HG03045 (cell line): ENCODE results near the gene RGS9BP.
"Not testable (repeated sequence)": the region's sequence is repeated elsewhere in the genome, so short reads cannot be mapped to it uniquely, and the experiment has no call there.

Experiments used
- ATAC-seq: cut with Tn5 transposase; IDR thresholded peaks from one replicate; pipeline ENCODE4 v1.9.1; 2021; ENCODE audit warnings: mild to moderate bottlenecking, moderate library complexity; ENCODE audit not compliant: unreplicated experiment

The RGS9BP gene

DNA sequence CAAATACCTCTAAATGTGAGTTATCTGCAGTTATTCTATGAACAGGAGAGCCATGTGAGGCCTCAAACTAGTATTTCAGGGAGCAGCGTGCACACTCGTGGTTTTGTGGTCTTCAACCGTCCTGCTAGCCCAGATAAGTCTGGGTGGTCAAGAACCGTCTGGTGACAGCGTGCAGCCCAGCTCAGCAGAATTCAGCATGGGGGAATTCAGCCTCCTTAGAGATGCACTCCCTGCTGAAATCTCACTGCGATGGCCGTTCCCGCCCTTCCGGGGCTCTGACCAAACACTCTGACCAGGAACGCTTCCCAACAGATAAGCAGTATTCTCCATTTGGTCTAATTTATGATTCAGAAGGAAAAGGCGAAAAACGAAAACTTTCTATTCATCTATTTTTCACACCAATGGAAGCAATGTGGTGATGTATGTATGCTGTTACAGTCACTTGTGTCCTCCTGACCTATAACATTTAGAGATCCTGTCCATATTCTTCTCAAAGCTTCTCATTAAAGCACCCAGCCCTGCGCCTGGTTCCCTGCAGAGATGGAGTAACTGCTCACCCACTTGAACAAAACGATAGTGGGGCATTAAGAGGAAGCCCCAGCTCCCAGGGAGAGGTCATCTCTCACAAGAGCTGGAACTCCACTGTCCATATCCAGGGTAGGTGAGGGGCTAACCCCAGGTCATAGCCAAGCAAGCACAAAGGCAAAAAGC is 3.6 kb upstream of the RGS9BP start:
- no peak for ATAC-seq

DNA sequence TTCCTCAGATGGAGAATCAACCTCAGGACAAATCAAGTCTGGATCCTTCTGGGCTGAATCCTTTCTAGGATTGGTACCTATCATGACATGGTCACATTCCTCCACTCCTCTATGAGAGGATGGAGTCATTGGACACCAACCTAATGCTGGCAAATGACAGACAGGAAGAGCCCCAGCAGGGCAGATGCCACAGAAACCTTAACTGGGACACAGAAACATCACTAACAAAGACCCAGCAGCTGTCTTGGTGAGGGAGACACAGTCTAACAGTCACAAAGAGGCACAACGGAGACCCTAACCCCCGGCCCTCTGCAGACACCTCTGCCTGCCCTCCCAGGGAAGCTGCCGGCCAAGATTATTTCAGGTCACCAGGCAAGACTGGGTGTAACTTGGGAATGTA is 2.8 kb upstream of the RGS9BP start:
- ATAC-seq: no peak

DNA sequence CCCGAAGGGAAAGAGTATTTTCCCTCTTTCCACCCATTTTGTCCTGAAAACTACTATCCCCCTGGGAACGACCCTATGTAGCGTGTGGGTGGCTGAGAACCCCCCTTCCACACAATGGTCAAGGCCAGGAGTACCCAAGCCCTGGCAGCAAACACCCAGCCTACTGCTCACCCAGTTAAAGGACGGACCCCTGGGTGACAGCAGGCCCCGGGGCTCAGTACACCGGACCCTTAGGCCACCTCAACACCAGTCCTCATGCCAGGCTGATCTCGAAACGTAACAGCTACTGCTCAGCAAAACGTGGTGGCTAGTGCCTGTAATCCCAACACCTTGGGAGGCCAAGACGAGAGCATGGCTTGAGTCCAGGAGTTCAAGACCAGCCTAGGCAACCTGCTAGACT is 2.1 kb upstream of the RGS9BP start:
- no peak for ATAC-seq

DNA sequence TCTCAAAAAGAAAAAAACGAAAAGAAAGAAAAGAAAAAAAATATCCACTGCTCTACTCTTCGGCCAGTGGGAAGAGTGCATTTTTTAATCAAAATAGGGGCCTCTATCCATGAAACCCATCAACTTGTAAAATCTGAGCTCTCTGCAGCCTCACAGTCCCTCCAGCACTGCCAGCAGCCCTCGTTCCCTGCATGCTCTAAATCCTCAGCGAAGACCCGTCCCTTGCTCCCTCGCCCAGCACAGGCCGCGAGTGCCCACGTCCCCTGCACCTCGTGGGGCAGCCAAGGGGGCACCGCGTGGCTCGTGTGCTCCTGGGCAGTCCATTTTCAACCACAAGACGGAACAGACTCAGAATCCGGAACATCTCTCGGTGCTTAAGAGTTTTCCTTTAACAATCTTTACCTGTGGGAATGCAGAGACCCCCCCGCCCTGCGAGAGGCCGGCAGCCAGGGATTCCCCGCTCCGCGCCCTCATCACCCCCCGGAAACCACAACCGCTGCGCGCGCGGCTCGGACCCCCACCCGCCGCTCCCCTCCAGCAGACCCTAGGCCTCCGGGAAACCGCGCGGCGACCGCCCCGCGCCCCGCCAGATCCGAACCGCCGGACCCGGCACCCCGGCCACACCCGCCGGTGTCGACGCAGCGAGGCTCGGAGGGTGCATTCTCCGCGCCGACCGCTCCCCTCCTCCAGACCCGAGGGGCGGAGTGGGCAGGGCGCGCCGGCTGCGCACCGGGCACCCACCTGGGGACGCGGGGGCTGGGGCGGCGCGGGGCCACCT is 1.3 kb upstream of the RGS9BP start:
- ATAC-seq: no peak

DNA sequence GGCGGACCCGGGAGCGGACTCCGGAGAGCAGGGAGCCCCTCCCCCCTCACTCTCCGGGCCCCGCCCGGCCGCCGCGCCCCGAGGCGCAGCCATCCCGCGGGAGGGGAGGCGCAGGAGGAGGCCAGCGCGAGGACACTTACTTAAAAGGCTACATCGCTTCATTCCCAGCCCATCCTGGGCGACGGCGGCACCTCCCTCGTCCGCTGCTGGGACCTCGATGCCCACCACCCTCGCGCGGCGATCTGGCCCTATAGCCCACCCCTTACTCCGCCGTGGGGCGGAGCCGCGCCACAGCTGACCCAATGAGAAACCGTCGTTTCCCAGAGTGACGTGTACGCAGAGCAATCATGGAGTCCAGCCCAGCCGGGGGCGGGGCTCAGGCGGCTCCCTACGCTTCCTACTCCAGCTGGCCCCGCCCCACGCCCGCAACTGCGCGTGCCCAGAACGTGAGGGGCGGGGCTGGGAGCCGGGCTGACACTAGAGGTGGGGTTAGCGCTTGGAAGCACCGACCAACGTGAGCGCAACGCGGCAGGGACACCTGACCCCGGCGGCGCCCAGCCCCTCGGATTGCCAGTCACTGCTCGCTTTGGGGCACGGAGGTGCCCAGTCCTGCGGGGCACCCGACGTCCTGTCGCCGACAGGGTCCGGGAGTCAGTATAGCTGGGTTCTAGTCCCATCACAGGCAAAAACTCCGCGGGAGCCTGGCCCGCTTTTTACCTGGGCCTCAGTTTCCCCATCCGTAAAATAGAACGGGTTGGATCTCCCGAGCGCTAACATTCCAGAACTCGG is 523 bp upstream of the RGS9BP start, which contains the start of gene ANKRD27:
Gene ANKRD27, minus strand, starts transcription at position 250 of the 789 bp plus-strand sequence. CDS start 16,165 bp downstream, outside the sequence.
- ATAC-seq: peak; percentile 97

GRCh38 chr19:32676186-32676894 is 692 bp downstream of the RGS9BP start:
- no peak for ATAC-seq

- no peak for ATAC-seq
Measured at GRCh38 chr19:32676895-32677359, 1.3 kb downstream of the RGS9BP start.

- no peak for ATAC-seq
Measured at GRCh38 chr19:32677657-32678056, 2.0 kb downstream of the RGS9BP start.

DNA sequence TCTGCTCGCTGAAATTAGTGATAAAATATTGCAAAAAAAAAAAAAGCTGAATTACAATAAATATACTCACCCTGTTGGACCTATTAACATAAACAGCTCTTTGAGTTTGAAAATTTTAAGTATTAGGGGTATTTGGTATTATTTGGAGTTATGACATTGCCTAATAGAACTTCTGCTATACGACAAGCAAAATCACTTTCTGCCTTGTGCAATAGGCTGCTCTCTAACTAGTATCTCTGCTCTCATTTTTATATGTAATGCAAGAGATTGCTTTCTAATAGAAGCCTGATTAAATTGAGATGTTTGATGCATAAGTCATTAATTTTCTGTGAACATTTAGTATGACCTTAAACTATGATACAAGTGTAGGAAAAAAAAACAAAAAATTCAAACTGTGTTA is 5.3 kb downstream of the RGS9BP start:
- ATAC-seq: no peak

DNA sequence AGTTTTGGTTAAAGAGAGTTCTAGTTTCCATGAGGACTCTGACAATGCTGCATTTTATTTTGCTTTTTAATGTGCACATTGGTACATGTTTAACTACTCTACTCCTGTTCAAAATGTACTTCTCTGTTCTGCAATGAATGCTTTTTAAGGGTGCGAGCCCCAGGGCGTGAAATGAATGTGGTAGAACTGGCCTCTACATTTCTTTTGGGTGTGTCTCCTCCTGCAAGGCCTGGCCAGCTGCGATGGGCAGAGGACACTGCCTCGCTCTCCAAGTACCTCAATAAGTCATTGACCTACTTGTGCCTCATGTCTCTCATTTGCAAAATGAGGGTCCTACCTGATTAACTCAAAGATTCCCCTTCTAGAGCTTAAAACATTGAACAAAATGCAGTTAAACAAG is 6.7 kb downstream of the RGS9BP start:
- ATAC-seq: no peak

DNA sequence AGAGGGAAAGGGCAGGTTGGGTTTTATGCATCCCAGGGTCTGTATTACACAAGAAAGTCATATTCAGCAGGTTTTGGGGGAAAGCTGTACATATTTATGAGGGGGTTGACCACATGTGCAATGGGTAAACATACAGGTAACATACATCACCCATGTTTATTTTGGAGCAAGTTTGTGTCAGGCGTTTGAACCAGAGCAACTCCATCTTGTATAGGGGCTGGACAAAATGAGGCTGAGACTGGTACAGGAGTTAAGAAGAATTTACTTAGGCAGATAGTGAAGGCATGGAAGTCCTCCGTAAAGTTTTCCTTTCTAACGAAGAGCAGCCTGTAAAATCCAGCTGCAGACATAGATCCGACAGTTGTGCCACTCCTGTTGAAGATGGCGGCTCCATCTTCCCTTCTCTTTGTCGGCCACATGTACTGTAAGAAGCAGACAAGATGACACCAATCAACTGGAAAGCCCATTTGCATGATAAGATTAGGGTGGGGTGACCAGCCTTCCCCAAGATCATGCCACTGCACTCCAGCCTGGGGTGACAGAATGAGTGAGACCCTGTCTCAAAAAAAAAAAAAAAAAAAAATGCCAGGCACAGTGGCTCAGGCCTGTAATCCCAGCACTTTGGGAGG is 11.3 kb downstream of the RGS9BP start:
- ATAC-seq: no peak

GRCh38 chr19:32687681-32688080 is 12.0 kb downstream of the RGS9BP start:
- ATAC-seq: no peak

GRCh38 chr19:32688311-32688710 is 12.7 kb downstream of the RGS9BP start:
- no peak for ATAC-seq

GRCh38 chr19:32691291-32691951 is 15.8 kb downstream of the RGS9BP start, which contains the start of gene NUDT19:
Gene NUDT19 (plus strand): TSS chr19:32691821. CDS start chr19:32691961, 140 bp downstream.
- ATAC-seq: peak; percentile 93

DNA sequence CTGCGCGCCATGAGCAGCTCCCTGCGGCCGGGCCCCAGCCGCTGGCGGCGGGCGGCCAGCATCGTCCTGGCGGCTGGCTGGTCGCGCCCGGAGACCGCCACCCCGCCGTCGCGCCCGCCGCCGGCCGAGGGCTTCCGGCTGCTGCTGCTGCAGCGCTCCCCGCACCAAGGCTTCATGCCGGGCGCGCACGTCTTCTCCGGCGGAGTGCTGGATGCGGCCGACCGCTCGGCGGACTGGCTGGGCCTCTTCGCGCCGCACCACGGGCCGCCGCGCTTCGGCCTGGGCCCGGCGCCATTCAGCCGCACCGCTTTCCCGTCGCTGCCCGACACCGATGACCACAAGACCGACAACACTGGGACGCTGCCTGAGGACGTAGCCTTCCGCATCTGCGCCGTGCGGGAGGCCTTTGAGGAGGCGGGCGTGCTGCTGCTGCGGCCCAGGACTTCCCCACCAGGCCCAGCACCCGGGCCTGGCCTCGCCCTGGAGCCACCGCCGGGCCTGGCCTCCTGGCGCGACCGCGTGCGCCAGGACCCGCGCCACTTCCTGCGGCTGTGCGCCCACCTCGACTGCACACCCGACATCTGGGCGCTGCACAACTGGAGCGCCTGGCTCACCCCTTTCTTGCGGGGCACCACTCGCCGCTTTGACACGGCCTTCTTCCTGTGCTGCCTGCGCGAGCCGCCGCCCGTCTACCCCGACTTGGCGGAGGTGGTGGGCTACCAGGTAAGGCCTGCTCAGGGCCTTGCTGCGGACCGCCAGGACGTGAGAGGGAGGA is 16.5 kb downstream of the RGS9BP start:
- peak; percentile 51 for ATAC-seq

DNA sequence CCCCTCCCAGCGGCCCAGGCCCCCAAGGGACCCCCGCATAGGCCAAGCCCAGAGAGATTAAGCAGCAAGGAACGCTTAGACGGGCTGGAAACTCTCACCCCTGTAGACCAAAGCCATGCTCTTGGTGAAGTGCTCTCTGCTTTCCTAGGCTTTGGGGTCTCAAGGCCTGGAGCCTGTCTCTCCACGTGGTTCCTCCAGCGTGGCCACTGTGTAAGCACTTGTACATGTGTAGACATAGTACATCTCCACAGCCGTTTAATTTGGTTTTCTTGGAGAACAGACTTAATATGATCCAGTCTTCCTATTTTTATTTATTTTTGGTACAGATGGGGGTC is 17.0 kb downstream of the RGS9BP start:
- ATAC-seq: no peak

DNA sequence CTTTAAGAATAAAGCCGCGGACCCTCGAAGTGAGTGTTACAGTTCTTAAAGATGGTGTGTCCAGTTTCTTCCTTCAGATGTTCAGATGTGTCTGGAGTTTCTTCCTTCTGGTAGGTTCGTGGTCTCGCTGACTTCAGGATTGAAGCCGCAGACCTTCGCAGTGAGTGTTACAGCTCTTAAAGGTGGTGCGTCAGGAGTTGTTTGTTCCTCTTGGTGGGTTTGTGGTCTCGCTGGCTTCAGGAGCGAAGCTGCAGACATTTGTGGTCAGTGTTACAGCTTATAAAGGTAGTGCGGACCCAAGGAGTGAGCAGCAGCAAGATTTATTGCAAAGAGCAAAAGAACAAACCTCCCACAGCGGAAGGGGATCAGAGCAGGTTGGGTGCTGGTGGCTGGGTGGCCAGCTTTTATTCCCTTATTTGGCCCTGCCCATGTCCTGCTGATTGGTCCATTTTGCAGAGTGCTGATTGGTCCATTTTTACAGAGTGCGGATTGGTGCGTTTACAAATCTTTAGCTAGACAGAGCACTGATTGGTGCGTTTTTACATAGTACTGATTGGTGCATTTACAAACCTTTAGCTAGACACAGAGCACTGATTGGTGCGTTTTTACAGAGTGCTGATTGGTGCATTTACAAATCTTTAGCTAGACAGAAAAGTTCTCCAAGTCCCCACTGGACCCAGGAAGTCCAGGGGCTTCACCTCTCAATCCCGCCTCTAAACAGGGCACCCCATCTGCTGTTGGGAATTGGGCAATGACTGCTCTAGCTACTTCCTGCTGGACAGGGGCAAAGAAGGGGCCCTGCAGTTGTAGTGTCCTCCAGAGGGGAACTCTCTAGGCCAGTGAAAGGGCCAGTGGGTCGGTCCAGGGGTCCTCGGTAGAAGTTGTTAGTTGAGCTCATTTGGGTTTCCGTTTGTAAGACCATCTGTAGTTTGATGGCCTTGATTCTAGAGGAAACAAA is 17.8 kb downstream of the RGS9BP start:
- ATAC-seq: not testable (repeated sequence)

DNA sequence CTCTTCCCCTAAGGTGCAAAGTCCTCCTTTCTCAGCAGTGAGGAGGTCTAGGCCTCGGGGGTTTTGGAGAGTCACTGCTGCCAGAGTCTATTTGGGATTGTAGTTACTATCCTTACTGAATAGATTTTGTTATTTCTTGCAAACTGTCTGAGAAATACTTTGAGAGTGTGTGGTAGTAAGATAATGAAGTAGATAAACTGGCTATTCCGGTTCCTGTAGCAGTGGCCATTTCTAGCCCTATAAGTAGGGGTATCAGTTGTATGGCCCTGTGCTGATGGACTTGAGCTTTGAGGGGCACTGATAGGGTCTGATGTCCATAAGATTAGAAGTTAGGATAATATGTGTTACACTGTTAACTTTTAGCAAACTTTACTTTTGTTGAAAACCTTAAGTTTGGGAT is 18.7 kb downstream of the RGS9BP start:
- not testable (repeated sequence) for ATAC-seq
